ENCODE data around the gene TUT4.

TUT4 gene

GRCh38 chr1:52393174-52393573, 159.7 kb downstream of the TUT4 start:
- no peak overlapping the region for H3K27ac ChIP-seq
- TF ChIP-seq, protein P1, sequence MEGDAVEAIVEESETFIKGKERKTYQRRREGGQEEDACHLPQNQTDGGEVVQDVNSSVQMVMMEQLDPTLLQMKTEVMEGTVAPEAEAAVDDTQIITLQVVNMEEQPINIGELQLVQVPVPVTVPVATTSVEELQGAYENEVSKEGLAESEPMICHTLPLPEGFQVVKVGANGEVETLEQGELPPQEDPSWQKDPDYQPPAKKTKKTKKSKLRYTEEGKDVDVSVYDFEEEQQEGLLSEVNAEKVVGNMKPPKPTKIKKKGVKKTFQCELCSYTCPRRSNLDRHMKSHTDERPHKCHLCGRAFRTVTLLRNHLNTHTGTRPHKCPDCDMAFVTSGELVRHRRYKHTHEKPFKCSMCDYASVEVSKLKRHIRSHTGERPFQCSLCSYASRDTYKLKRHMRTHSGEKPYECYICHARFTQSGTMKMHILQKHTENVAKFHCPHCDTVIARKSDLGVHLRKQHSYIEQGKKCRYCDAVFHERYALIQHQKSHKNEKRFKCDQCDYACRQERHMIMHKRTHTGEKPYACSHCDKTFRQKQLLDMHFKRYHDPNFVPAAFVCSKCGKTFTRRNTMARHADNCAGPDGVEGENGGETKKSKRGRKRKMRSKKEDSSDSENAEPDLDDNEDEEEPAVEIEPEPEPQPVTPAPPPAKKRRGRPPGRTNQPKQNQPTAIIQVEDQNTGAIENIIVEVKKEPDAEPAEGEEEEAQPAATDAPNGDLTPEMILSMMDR (IDR thresholded peaks at IDR 0.05), result no peak
- no peaks in the 10 kb centered on the region for H3K9me3 ChIP-seq
- intact Hi-C loops (cut with DNase I; ENCODE audit: low total_unique reads), result no loop called here
- no peak for DNase-seq
- H3K36me3 ChIP-seq, result no peaks in the 10 kb centered on the region
- no peak overlapping the region for H3K4me3 ChIP-seq
- no peaks in the 10 kb centered on the region for H3K4me1 ChIP-seq
- H3K27me3 ChIP-seq, result no peaks in the 10 kb centered on the region

DNA sequence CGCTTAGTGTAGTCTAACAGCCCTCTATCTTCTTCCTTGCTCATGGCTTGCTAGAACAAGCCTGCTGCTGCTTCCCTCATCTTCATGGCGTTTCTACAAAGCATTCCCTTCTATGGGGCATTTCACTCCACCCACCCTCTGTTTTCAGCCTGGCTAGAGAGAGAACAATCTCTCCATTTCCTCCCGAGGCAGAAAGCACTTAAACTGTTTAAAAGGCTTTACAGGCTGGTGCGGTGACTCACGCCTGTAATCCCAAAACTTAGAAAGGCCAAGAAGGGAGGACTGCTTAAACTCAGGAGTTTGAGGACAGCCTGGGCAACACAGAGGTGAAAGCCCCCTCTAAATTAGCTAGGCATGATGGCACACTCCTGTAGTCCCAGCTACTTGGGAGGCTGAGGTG, 166.4 kb downstream of the TUT4 start:
- Histone ChIP-seq H3K27me3 (no peaks in the 10 kb centered on the region), H3K4me3 (no peak overlapping the region), H3K36me3 (no peaks in the 10 kb centered on the region), H3K9me3 (no peaks in the 10 kb centered on the region), H3K4me1 (no peaks in the 10 kb centered on the region), H3K27ac (no peak overlapping the region)
- TF ChIP-seq, protein P1 (IDR thresholded peaks at IDR 0.05), result no peak
- intact Hi-C loops (cut with DNase I; ENCODE audit: low total_unique reads), result no loop called here
- no peak for DNase-seq

- no peaks in the 10 kb centered on the region for H3K36me3 ChIP-seq
- no peak overlapping the region for H3K27ac ChIP-seq
- H3K4me1 ChIP-seq, result no peaks in the 10 kb centered on the region
- H3K4me3 ChIP-seq, result no peak overlapping the region
- H3K9me3 ChIP-seq, result no peaks in the 10 kb centered on the region
- no peak for DNase-seq
- no peaks in the 10 kb centered on the region for H3K27me3 ChIP-seq
- TF ChIP-seq, protein P1 (IDR thresholded peaks at IDR 0.05), result no peak
- intact Hi-C loops (cut with DNase I; ENCODE audit: low total_unique reads), result no loop called here
Measured at GRCh38 chr1:52385376-52385775, 167.5 kb downstream of the TUT4 start.
